Fibroblast of mammary gland (primary cell): ENCODE measurements around the gene ILRUN.

Experiments used
- DNase-seq: peaks from one replicate; pipeline ENCODE4 v3.0.0-alpha.2; 2010; ENCODE audit warnings: low read depth
- H3K4me3 ChIP-seq: 2 replicates; pipeline ENCODE4 v1.5.1; 2011; ENCODE audit warnings: low read depth, mild to moderate bottlenecking, low read length, moderate library complexity; ENCODE audit not compliant: control insufficient read depth
- CTCF ChIP-seq: conservative IDR thresholded peaks from 2 replicates; pipeline ENCODE4 v1.5.1; 2011; ENCODE audit warnings: low read depth, low read length, inconsistent platforms; ENCODE audit not compliant: control insufficient read depth, insufficient read depth

Gene ILRUN

DNA sequence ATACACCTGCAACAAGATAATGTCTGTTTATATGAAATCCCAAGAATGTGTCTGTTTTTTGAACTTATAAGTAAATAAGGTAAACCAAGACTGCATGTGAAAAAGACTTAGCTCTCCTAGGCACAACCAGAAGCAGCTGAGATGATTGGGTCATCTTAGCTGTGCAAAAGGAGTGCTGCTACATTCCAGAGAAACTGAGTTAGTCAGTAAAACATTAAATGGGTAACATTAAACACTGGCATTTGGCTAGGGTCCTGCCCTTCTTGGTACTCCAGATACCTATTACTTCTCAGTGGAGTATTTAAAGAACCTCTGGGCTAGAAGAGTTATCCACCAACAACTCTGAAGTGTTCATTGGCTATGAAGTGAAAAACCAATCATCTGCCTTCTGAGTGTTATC is 47.8 kb downstream of the ILRUN start:
- DNase-seq, result no peak
- no peak for TF ChIP-seq CTCF
- H3K4me3 ChIP-seq, result no peak overlapping the region
